HG03280 (cell line): Measurements from ENCODE around the gene SLC17A7.

Experiments used
- ATAC-seq: cut with Tn5 transposase; IDR thresholded peaks from one replicate; pipeline ENCODE4 v1.9.1; 2021; ENCODE audit warnings: mild to moderate bottlenecking, moderate library complexity; ENCODE audit not compliant: unreplicated experiment

The SLC17A7 gene

GRCh38 chr19:49411681-49412326, 29.5 kb downstream of the SLC17A7 start:
- no peak for ATAC-seq

GRCh38 chr19:49409441-49410029, 31.8 kb downstream of the SLC17A7 start:
- no peak for ATAC-seq

- ATAC-seq, result no peak
Measured at GRCh38 chr19:49408816-49409440, 32.4 kb downstream of the SLC17A7 start.

- no peak for ATAC-seq
Measured at GRCh38 chr19:49407482-49408015, 33.8 kb downstream of the SLC17A7 start.

- ATAC-seq, result no peak
Measured at GRCh38 chr19:49407079-49407478, 34.2 kb downstream of the SLC17A7 start.

- no peak for ATAC-seq
Measured at GRCh38 chr19:49403404-49404187, 37.7 kb downstream of the SLC17A7 start.

- no peak for ATAC-seq
Measured at GRCh38 chr19:49400029-49400428, 41.3 kb downstream of the SLC17A7 start.

GRCh38 chr19:49398931-49399330, 42.4 kb downstream of the SLC17A7 start:
- no peak for ATAC-seq

GRCh38 chr19:49398001-49398615, 43.2 kb downstream of the SLC17A7 start:
- ATAC-seq, result no peak

GRCh38 chr19:49396738-49397505, 44.4 kb downstream of the SLC17A7 start:
- no peak for ATAC-seq

- no peak for ATAC-seq
Measured at GRCh38 chr19:49395581-49396407, 45.5 kb downstream of the SLC17A7 start.

GRCh38 chr19:49393881-49394280, 47.4 kb downstream of the SLC17A7 start:
- no peak for ATAC-seq

- ATAC-seq, result no peak
Measured at GRCh38 chr19:49391581-49392399, 49.5 kb downstream of the SLC17A7 start.

GRCh38 chr19:49390929-49391359, 50.4 kb downstream of the SLC17A7 start:
- no peak for ATAC-seq

- ATAC-seq, result no peak
Measured at GRCh38 chr19:49390131-49390928, 51.0 kb downstream of the SLC17A7 start.

- no peak for ATAC-seq
Measured at GRCh38 chr19:49389406-49389805, 51.9 kb downstream of the SLC17A7 start.

- ATAC-seq, result peak; percentile 85
Measured at GRCh38 chr19:49387936-49388372, 53.4 kb downstream of the SLC17A7 start, which contains the start of gene KASH5. Gene KASH5 (plus strand): TSS chr19:49388249. CDS start chr19:49390884, 2,635 bp downstream.
